Bronchial epithelial cell (primary cell): Measurements from ENCODE around the gene PRDM2. TPM values are rescaled to one million over a fixed set of nuclear protein-coding genes. Genes with fewer than 3 reads are reported as not detected.
"Not testable (repeated sequence)": the region's sequence is repeated elsewhere in the genome, so short reads cannot be mapped to it uniquely, and the experiment has no call there.

Experiments
- DNase-seq: peaks from one replicate; pipeline ENCODE4 v3.0.0-alpha.2; 2010; ENCODE audit warnings: low read depth
- FAIRE-seq: peaks from 2 replicates; lab custom pipeline; 2011; peaks lifted over from hg19 to GRCh38; lab: Jason Lieb, UNC
- H3K27me3 ChIP-seq: 2 replicates; pipeline ENCODE4 v1.5.1; 2011; ENCODE audit warnings: low read length; ENCODE audit not compliant: control insufficient read depth, insufficient read depth
- H3K36me3 ChIP-seq: 2 replicates; pipeline ENCODE4 v1.5.1; 2011; ENCODE audit warnings: low read length; ENCODE audit not compliant: control insufficient read depth, insufficient read depth
- H3K4me3 ChIP-seq: 2 replicates; pipeline ENCODE4 v1.5.1; 2011; ENCODE audit warnings: mild to moderate bottlenecking, low read depth, low read length, control low read depth
- total RNA-seq: library from RNA; depleted of rRNA; stranded (reverse); fragments of >200 nt; gene quantifications from 2 replicates; pipeline ENCODE4 v1.2.1, GENCODE V29; 2014
- TF ChIP-seq, protein P1 (sequence below): IDR thresholded peaks from 2 replicates; pipeline ENCODE4 v1.5.1; 2011; ENCODE audit warnings: mild to moderate bottlenecking, moderate library complexity, low read length, control low read depth, inconsistent platforms; ENCODE audit not compliant: insufficient read depth, severe bottlenecking

Gene PRDM2
- total RNA-seq, 1 donor from 2014 or later: 7.1 TPM

- no peak for FAIRE-seq
- Histone ChIP-seq H3K27me3 (no peaks in the 10 kb centered on the region), H3K36me3 (no peaks in the 10 kb centered on the region), H3K4me3 (no peak overlapping the region)
- TF ChIP-seq, protein P1, sequence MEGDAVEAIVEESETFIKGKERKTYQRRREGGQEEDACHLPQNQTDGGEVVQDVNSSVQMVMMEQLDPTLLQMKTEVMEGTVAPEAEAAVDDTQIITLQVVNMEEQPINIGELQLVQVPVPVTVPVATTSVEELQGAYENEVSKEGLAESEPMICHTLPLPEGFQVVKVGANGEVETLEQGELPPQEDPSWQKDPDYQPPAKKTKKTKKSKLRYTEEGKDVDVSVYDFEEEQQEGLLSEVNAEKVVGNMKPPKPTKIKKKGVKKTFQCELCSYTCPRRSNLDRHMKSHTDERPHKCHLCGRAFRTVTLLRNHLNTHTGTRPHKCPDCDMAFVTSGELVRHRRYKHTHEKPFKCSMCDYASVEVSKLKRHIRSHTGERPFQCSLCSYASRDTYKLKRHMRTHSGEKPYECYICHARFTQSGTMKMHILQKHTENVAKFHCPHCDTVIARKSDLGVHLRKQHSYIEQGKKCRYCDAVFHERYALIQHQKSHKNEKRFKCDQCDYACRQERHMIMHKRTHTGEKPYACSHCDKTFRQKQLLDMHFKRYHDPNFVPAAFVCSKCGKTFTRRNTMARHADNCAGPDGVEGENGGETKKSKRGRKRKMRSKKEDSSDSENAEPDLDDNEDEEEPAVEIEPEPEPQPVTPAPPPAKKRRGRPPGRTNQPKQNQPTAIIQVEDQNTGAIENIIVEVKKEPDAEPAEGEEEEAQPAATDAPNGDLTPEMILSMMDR: no peak
- no peak for DNase-seq
Measured at GRCh38 chr1:13679651-13680050, 20.3 kb upstream of the PRDM2 start.

DNA sequence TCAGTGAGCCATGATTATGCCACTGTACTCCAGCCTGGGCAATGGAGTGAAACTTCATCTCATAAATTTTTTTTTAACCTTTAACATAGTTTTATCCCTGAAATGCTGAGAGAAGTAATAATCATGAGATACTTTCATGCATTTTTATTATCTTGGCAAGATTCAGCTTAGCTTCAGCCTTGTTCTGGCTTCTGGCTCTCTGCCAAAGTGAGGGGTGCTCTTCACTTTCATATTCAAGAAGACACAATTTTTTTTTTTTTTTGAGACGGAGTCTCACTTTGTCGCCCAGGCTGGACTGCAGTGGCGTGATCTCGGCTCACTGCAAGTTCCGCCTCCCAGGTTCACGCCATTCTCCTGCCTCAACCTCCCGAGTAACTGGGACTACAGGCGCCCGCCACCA lies 19.4 kb upstream of the PRDM2 start:
- not testable (repeated sequence) for H3K36me3 ChIP-seq, DNase-seq, H3K4me3 ChIP-seq, H3K27me3 ChIP-seq, FAIRE-seq

- peak; percentile 70 for DNase-seq
- TF ChIP-seq, protein P1: no peak
- H3K27me3 ChIP-seq: no peaks in the 10 kb centered on the region
- H3K4me3 ChIP-seq: no peak overlapping the region
- no peak for FAIRE-seq
- H3K36me3 ChIP-seq: no peaks in the 10 kb centered on the region
Measured at GRCh38 chr1:13681921-13682320, 18.1 kb upstream of the PRDM2 start.

GRCh38 chr1:13682444-13682843 lies 17.5 kb upstream of the PRDM2 start:
- DNase-seq: no peak
- TF ChIP-seq, protein P1: no peak
- Histone ChIP-seq H3K27me3 (no peaks in the 10 kb centered on the region), H3K36me3 (no peaks in the 10 kb centered on the region), H3K4me3 (no peak overlapping the region)
- no peak for FAIRE-seq

DNA sequence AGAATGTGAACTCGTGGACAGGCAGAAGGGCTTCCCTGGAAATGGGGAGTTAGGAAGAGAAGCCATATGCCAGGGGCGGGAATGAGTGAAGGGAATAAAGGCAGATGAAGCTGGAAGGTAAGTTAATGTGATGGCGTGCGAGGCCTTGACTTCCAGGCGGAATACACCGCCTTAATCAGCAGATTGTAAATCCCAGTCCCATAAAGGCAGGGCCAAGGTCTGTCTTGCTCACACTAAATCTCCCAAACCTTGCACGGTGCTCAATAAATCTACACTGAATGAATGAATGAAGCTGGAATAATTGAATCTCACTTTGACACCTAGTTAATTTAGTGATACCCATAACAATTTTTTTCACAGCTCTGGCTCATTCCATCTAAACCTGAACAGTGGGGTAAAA lies 16.8 kb upstream of the PRDM2 start:
- TF ChIP-seq, protein P1: no peak
- Histone ChIP-seq H3K4me3 (no peak overlapping the region), H3K27me3 (no peaks in the 10 kb centered on the region), H3K36me3 (no peaks in the 10 kb centered on the region)
- no peak for DNase-seq
- no peak for FAIRE-seq

DNA sequence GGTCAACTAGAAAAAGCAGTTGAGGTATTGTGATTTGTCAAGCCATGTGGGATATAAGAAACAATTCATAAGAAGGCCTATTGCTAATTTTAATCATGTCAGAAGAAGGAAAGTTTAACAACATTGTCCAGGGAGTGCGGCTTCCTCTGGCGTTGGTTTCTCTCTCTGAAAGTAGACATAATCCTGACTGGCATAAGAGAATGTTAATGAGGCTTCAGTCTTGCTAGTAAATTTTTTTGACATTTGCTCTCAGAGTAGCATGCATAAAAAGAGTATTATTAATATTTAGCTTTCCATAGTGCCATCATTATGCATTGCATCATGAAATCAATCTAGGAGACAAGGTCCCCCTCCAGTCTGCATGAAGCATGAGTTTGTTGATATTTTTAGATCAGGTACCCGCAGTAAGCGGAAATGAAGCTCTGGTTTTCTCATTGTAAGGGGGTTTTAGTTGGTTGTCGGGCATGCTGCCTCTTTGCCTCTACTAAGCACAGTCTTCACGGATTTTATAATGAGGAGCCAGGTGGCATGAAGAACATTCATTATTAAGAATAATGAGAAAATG lies 12.8 kb upstream of the PRDM2 start:
- no peak for DNase-seq
- no peaks in the 10 kb centered on the region for H3K36me3 ChIP-seq
- H3K27me3 ChIP-seq: no peaks in the 10 kb centered on the region
- no peak for FAIRE-seq
- no peak overlapping the region for H3K4me3 ChIP-seq
- TF ChIP-seq, protein P1: no peak

DNA sequence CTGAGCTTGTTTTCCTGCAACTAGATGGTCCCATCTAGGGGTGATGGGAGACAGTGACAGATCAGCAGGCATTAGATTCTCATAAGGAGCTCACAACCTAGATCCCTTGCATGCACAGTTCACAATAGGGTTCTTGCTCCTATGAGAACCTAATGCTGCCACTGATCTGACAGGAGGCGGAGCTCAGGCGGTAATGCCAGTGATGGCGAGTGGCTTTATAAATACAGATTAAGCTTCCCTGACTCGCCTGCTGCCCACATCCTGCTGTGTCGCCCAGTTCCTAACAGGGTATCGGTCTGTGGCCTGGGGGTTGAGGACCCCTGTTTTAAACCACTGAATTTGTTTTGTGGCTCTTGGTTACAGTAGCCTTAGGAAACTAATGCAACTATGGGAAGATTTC lies 6.9 kb upstream of the PRDM2 start:
- not testable (repeated sequence) for FAIRE-seq, H3K27me3 ChIP-seq, H3K4me3 ChIP-seq, H3K36me3 ChIP-seq, DNase-seq
